UCSD-AML1 (cell line): Measurements from ENCODE around the gene ARG1.

Source experiments
- DNase-seq: peaks from one replicate; lab custom pipeline; 2025; ENCODE audit not compliant: unreplicated experiment; lab: John Stamatoyannopoulos, UW

ARG1 gene

DNA sequence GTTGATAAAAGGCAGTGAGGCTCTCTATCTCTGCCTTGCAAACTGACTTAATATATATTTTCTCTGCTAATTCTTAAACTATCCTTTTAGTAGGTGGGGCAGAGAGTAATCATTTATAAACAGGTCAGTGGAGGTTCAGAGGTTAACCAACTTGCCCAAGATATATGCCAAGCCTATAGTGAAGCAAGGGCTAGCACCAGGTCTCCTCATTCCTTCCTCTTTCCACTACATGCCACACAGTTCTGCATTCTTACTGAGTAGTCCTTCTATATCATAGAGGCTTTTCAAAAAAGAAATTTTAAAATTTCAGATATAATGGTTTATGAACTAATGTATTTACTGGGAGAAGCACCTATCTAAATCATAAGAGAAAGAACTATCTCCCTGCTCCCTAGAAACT, 8.5 kb downstream of the ARG1 start:
- no peak for DNase-seq

GRCh38 chr6:131586543-131586942, 13.5 kb downstream of the ARG1 start:
- DNase-seq = no peak

DNA sequence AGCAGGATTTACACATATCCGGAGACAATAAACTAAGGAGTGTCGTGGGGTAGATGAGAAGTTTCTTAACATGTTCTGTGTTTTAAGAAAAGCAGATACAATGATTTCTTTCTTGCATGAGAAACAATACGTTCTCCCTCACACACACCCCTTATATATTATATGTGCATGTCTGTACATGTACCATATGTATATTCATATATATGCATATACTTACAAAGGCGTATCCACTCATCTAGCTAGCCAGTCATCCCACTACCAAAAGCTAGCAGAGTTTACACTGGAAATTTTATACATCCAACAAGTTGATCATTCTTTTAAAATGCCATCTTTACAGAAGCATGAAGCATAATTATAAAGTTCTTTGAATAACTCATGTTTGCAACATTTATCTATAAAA, 14.9 kb downstream of the ARG1 start:
- no peak for DNase-seq

DNA sequence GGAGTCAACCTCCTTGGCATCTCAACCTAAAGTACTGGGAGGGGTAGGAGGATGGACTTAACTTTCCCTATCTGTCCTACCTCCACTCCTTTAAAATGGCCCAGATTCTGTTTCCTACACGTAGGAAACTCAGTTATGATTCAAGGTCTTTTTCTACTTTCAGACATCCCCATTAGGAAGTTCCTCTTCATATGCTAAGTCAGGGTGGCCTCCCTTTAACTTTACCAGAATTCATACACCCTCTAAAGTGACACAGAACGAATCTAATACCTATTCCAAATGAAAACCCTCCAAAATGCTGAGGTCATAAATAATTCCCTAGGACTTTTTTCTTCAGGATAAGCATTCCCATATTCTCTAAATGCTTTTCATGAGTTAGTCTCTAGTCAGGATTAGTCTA, 15.6 kb downstream of the ARG1 start:
- no peak for DNase-seq

DNA sequence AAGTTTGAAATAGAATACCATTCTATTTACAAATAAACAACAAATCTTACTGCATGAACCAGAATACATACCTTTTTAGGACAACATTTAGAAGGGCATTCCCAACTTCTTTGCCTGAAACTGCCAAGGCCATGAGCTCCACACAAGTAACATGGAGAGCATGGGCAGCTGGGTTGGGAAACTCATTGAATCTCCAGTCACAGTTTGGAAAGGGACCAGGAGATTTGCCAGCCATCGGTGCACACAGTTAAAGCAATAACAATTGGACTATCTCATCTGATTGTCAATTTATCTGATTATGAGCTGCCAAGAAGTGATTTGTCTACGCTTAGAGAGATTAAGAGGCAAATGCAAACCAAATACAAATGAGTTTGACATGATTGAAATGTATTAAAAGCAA, 19.9 kb downstream of the ARG1 start:
- DNase-seq = no peak

- DNase-seq = no peak
These were observed 21.0 kb downstream of the ARG1 start for GRCh38 chr6:131594074-131594473.

DNA sequence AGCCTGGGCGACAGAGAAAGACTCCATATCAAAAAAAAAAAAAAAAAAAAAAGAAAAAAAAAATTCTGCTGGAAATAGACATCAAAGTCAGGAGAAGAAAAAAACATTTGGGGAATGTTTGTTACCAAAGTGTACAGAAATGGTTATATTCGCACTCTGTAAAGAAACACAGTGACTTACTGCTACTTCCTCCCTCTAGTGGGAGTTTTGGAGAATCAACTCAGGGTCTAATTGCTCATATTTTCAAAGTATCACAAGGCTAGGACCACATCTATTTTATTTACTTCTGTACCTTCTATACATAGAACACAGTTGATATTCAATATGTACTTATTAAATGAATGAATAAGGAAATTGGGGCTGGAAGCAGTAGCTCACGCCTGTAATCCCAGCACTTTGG, 24.4 kb downstream of the ARG1 start:
- DNase-seq = no peak

DNA sequence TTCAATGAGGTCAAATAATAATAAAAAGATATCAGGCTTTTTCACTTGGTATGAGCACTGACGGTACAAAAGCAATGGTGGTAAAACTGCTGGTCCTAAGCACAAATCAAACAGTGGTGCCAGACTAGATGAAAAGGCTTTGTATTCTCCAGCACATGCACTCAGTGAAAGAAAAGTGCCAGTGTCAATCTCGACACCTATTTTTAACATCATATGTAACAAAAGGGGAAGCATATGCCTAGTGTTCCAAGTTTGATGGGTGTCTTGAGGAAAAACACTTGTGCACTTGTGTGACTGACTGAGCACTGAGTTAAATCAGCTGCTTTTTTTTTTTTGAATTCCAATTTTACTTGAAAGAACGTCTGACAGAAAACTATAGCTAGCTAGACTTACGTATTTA, 27.7 kb downstream of the ARG1 start:
- no peak for DNase-seq

GRCh38 chr6:131602781-131603312, 29.8 kb downstream of the ARG1 start:
- DNase-seq = no peak

- DNase-seq = no peak
These were observed 40.4 kb downstream of the ARG1 start for GRCh38 chr6:131613296-131613925.

GRCh38 chr6:131615275-131615674, 42.2 kb downstream of the ARG1 start:
- DNase-seq = no peak

DNA sequence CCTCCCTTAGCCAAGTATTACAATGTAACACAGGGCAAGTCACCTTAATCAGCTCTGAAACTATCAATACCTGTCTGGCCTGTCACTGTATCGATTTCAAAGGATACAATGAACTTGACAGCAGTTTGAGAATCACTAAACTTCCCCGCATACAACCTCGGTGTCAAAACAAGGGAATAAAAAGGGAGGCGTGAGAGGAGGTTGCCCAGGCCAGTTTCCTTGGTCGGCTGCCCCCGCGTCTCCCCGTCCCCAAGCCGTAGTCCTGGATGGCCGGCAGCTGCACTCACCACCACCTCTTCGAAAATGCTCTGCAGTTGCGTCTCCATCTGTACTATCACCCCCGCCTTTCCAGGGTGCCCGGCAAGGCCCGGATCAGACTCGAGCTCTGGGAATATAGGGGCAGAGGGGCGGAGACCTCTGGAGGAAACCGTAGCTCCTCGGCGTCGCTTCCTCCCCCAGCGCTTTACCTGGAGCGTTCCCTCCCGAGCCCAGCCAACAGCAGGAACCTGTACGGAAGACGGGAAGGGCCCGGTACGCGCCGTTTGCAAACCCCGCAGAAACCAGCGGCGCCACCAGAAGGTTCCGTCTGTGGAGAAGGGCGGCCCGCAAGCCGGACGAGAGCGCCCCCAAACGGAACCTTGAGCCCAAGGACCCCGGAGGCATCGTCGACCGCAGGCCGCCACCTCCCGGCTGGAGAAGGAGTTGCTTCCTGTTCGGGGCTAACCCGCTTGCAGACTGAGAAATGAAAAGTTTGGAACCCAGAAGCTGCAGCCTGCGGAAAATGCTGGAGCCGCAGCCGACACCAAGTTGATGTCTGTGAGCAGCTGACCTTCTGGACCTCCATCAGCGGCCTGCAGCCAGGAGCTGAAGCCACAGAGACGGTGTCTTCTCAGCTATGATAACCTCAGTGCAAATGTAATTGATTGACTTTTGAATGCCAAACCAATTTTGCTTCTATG, 55.0 kb downstream of the ARG1 start, which contains the start of gene MED23:
Gene MED23 (minus strand): TSS at position 519 of the 959 bp plus-strand sequence. CDS start 193 bp downstream, at position 326.
- DNase-seq = peak; percentile 98

DNA sequence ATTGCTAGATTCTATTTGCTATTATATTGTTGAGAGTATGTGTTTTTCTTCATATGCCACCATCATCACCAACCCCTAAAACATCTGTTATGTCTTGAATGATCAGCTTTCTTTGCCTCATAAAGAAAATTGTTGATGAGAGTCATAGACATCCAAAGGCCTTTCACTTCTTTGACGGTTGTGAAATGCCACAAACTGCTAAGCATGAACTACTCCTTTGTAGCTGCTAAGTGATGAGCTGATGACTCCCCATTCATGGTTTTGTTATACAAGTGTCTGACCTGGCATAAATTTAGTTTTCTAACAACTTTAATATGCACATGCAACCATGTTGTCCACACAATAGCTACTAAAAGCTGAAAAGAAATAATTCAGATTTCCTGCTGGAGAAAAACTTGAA, 55.7 kb downstream of the ARG1 start:
- DNase-seq = no peak

GRCh38 chr6:131629651-131630050, 56.6 kb downstream of the ARG1 start:
- no peak for DNase-seq

DNA sequence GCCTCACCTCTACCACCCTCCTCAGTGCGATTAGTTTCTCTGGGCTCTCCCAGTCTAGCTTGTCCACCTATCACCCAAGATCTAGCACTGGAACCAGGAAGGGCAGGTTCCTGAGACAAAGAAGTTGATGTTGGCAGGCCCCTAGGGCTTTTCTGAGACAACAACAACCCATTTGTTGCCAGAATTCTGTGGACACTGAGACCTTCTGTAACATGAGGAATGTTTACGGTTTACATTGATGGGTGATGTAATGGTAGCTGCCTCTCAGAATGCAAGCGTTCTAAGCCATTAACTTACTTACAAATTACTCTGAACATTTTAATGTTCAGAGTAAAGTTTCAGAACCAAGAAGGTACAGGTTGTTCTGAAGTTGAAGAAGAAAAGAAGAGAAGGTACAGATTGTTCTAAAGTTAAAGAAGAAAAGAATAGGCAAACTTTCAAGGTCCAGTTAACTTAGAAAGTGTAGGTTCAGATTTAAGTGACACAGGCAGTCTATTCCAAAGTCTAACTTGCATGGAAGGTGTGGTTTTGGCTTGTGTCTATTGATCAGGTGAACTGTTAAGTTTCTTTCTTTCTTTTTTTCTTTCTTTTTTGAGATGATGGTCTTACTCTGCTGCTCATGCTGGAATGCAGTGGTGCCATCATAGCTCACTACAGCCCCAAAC, 58.7 kb downstream of the ARG1 start:
- DNase-seq = no peak
